ENCODE measurements around the gene DAPK1.
"Not testable (repeated sequence)": the region's sequence is repeated elsewhere in the genome, so short reads cannot be mapped to it uniquely, and the experiment has no call there.

The DAPK1 gene

GRCh38 chr9:87742813-87743428 lies 245.3 kb downstream of the DAPK1 start:
- no peak for DNase-seq (ENCODE audit: low read depth in 2 of 2)

GRCh38 chr9:87744247-87744646 lies 246.6 kb downstream of the DAPK1 start:
- DNase-seq (ENCODE audit: low read depth in 2 of 2): not testable (repeated sequence)

GRCh38 chr9:87746186-87746585 lies 248.5 kb downstream of the DAPK1 start:
- DNase-seq (ENCODE audit: low read depth in 2 of 2): no peak

GRCh38 chr9:87748881-87749280 lies 251.2 kb downstream of the DAPK1 start:
- DNase-seq (ENCODE audit: low read depth in 2 of 2): no peak

GRCh38 chr9:87749335-87750035 lies 251.8 kb downstream of the DAPK1 start:
- DNase-seq (ENCODE audit: low read depth in 2 of 2): no peak

- DNase-seq (ENCODE audit: low read depth in 2 of 2): no peak
Observed at GRCh38 chr9:87750726-87751125, 253.1 kb downstream of the DAPK1 start.

GRCh38 chr9:87751423-87751822 lies 253.8 kb downstream of the DAPK1 start:
- DNase-seq (ENCODE audit: low read depth in 2 of 2): no peak

- no peak for DNase-seq (ENCODE audit: low read depth in 2 of 2)
Observed at GRCh38 chr9:87751868-87752267, 254.2 kb downstream of the DAPK1 start.

- no peak for DNase-seq (ENCODE audit: low read depth in 2 of 2)
Observed at GRCh38 chr9:87753313-87753712, 255.6 kb downstream of the DAPK1 start.
